Measurements from ENCODE around the gene OBSCN.

Gene OBSCN

DNA sequence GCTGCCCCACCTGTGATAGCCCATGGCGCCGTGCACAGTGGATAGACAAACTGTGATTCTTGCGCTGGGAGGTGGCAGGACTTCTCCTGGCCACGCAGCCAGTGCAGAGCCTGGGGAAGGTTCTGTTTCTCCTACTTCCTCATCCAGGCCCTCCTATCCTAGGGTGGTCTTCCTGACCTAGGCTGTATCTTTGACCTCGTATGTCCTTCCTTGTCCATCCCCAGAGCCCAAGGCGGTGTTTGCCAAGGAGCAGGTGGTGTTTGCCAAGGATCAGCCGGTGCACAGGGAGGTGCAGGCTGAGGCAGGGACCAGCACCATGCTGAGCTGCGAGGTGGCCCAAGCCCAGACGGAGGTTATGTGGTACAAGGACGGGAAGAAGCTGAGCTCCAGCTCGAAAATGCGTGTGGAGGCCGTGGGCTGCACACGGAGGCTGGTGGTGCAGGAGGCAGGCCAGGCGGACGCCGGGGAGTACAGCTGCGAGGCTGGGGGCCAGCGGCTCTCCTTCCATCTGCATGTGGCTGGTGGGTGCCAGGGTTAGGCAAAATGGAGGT is 63.9 kb downstream of the OBSCN start:
- TF ChIP-seq CTCF (IDR thresholded peaks at IDR 0.05) (no peak), ZFX (IDR thresholded peaks at IDR 0.05; ENCODE audit: borderline replicate concordance) (no peak)
- no peak overlapping the region for H3K27ac ChIP-seq

DNA sequence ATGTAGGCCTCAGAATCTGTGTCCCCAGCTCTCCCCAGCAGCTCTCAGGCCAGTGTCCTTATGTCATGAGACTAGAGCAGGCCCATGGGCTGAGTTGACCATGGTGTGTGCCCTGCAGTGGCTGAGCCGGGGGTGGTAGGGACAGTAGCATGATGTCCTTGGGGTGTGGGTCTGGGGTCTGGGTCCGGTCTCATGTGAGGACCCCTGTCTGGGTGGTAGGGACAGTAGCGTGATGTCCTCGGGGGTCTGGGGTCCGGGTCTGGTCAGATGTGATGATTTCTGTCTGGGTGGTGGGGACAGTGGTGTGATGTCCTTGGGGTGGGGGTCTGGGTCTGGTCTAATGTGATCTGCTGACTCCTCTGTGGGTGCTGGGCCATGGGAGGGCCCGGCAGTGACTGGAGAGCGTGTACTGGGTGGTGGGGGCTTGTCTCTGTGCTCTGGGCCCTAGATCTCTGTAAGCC is 64.5 kb downstream of the OBSCN start:
- TF ChIP-seq CTCF (IDR thresholded peaks at IDR 0.05) (no peak), ZFX (IDR thresholded peaks at IDR 0.05; ENCODE audit: borderline replicate concordance) (no peak)
- H3K27ac ChIP-seq: no peak overlapping the region

- H3K27ac ChIP-seq: no peak overlapping the region
- no peak for TF ChIP-seq CTCF (IDR thresholded peaks at IDR 0.05)
- no peak for TF ChIP-seq ZFX (IDR thresholded peaks at IDR 0.05; ENCODE audit: borderline replicate concordance)
Measured at GRCh38 chr1:228272831-228273571, 65.2 kb downstream of the OBSCN start.

DNA sequence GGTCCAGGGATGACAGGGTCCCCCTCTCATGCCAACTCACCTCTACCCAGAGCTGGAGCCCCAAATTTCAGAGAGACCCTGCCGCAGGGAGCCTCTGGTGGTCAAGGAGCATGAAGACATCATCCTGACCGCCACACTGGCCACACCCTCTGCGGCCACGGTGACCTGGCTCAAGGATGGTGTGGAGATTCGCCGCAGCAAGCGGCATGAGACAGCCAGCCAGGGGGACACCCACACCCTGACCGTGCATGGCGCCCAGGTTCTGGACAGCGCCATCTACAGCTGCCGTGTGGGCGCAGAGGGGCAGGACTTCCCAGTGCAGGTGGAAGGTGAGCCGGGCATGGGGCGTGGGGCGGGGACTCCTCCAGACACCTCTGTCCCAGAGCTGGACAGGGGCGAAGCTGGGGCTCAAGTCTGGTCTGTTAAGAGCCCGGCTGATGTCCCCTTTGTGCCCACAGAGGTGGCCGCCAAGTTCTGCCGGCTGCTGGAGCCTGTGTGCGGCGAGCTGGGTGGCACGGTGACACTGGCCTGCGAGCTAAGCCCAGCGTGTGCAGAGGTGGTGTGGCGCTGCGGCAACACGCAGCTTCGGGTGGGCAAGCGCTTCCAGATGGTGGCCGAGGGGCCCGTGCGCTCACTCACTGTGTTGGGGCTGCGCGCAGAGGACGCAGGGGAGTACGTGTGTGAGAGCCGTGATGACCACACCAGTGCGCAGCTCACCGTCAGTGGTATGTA is 66.0 kb downstream of the OBSCN start:
- no peak overlapping the region for H3K27ac ChIP-seq
- no peak for TF ChIP-seq ZFX (IDR thresholded peaks at IDR 0.05; ENCODE audit: borderline replicate concordance)
- no peak for TF ChIP-seq CTCF (IDR thresholded peaks at IDR 0.05)

- TF ChIP-seq CTCF (IDR thresholded peaks at IDR 0.05) (no peak), ZFX (IDR thresholded peaks at IDR 0.05; ENCODE audit: borderline replicate concordance) (no peak)
- no peak overlapping the region for H3K27ac ChIP-seq
Measured at GRCh38 chr1:228274452-228275178, 66.8 kb downstream of the OBSCN start.

GRCh38 chr1:228275179-228275429 is 67.3 kb downstream of the OBSCN start:
- no peak for TF ChIP-seq CTCF (IDR thresholded peaks at IDR 0.05)
- TF ChIP-seq ZFX (IDR thresholded peaks at IDR 0.05; ENCODE audit: borderline replicate concordance): no peak
- H3K27ac ChIP-seq: no peak overlapping the region

Data from 22Rv1 (cell line).